ENCODE measurements around the gene SENP2.

The SENP2 gene

DNA sequence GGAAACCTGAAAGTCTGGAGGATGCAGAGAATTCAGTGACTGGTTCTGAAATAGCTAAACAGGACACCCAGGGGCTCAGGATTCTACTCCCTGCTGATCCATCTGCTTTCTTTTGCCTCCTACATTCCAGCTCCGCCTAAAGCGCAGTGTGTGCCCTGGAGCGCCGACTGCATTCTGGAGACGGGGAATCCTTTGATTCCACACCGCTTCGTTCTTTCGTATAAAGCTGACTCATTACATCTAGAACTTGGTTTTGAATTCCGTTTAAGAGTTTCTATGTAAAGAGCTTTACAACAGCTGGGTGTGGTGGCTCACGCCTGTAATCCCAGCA is 61.8 kb downstream of the SENP2 start:
- intact Hi-C loops (cut with DNase I; ENCODE audit: low total_unique reads): no loop called here
- Histone ChIP-seq H3K4me1 (peaks cover 0 to 8% (median 2%) of the 10 kb centered on the region in 4 donors), H3K27me3 (peaks cover 0 to 7% of the 10 kb centered on the region in 2 donors), H3K36me3 (peaks cover 0 to 11% (median 0%) of the 10 kb centered on the region in 3 donors), H3K9me3 (no peaks in the 10 kb centered on the region), H3K4me3 (no peak overlapping the region), H3K27ac (no peak overlapping the region)
- no peak for DNase-seq
- TF ChIP-seq, protein P1, sequence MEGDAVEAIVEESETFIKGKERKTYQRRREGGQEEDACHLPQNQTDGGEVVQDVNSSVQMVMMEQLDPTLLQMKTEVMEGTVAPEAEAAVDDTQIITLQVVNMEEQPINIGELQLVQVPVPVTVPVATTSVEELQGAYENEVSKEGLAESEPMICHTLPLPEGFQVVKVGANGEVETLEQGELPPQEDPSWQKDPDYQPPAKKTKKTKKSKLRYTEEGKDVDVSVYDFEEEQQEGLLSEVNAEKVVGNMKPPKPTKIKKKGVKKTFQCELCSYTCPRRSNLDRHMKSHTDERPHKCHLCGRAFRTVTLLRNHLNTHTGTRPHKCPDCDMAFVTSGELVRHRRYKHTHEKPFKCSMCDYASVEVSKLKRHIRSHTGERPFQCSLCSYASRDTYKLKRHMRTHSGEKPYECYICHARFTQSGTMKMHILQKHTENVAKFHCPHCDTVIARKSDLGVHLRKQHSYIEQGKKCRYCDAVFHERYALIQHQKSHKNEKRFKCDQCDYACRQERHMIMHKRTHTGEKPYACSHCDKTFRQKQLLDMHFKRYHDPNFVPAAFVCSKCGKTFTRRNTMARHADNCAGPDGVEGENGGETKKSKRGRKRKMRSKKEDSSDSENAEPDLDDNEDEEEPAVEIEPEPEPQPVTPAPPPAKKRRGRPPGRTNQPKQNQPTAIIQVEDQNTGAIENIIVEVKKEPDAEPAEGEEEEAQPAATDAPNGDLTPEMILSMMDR (IDR thresholded peaks at IDR 0.05): no peak

DNA sequence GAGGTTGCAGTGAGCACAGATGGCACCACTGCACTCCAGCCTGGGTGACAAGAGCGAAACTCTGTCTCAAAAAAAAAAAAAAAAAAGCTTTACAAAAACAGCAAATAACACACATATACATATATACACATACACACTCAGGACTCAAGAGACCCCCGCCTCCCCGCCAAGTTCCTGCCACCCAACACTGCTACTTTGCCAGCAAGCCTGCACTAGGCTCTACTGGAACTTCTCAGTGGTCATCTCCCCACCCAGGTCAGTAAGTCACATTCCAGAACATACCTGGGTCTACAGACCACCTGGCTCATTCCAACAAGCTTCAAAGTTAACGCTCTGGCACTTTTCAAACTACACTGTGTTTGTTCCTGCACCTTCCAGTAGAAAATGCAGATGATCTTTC is 62.3 kb downstream of the SENP2 start:
- peaks cover 0 to 8% (median 2%) of the 10 kb centered on the region in 4 donors for H3K4me1 ChIP-seq
- TF ChIP-seq, protein P1 (IDR thresholded peaks at IDR 0.05): no peak
- peaks cover 0 to 7% of the 10 kb centered on the region in 2 donors for H3K27me3 ChIP-seq
- no peaks in the 10 kb centered on the region for H3K9me3 ChIP-seq
- no peak overlapping the region for H3K4me3 ChIP-seq
- intact Hi-C loops (cut with DNase I; ENCODE audit: low total_unique reads): no loop called here
- H3K27ac ChIP-seq: no peak overlapping the region
- no peak for DNase-seq
- H3K36me3 ChIP-seq: peaks cover 0 to 11% (median 0%) of the 10 kb centered on the region in 3 donors

DNA sequence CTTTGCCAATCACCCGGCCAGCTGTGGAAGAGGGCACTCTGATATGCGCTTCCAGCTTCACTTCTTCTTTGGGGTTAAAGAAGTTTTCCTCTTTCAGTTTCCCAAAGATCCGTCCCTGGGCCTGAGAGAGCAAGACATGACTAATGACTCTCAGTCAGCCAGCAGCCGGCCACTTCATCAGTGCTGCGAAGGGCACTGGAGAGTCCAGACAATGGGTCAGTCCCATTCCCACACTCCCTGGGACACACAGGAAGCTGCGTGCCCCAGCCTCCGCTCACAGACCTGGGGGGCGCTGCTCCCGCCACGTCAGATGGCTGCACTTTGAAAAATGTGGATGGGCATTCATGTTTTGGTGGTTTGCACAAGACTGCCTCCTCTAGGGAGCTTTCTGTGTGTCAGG is 63.3 kb downstream of the SENP2 start:
- no peaks in the 10 kb centered on the region for H3K9me3 ChIP-seq
- intact Hi-C loops (cut with DNase I; ENCODE audit: low total_unique reads): no loop called here
- peaks cover 0 to 8% (median 2%) of the 10 kb centered on the region in 4 donors for H3K4me1 ChIP-seq
- H3K4me3 ChIP-seq: no peak overlapping the region
- peaks cover 0 to 11% (median 0%) of the 10 kb centered on the region in 3 donors for H3K36me3 ChIP-seq
- no peak for DNase-seq
- no peak overlapping the region for H3K27ac ChIP-seq
- peaks cover 0 to 7% of the 10 kb centered on the region in 2 donors for H3K27me3 ChIP-seq
- TF ChIP-seq, protein P1 (IDR thresholded peaks at IDR 0.05): no peak

DNA sequence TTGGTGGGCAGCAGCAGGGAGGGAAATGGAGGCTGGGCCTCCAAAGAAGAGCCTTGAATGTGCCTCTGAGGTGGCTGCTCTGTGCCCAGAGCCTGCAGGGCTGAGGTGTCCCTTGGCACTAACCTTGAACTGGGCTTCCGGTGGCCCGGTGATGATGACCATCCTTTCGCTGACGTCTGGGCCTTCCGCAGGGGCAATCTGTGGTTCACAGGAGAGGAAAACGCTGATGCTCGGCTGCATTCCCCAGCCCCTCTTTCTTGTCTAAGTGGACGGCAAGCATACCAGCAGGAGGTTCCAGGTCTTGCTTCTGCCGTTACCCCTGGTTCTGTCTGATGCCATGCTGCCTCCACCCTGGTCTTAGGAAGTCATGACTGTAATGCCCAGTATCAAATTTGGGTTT is 65.9 kb downstream of the SENP2 start:
- H3K27me3 ChIP-seq: no peaks in the 10 kb centered on the region
- no peak overlapping the region for H3K4me3 ChIP-seq
- DNase-seq: no peak
- TF ChIP-seq, protein P1 (IDR thresholded peaks at IDR 0.05): no peak
- H3K4me1 ChIP-seq: peaks cover 3 to 30% (median 14%) of the 10 kb centered on the region in 4 donors
- no peaks in the 10 kb centered on the region for H3K36me3 ChIP-seq
- intact Hi-C loops (cut with DNase I; ENCODE audit: low total_unique reads): no loop called here
- no peak overlapping the region for H3K27ac ChIP-seq
- H3K9me3 ChIP-seq: no peaks in the 10 kb centered on the region

DNA sequence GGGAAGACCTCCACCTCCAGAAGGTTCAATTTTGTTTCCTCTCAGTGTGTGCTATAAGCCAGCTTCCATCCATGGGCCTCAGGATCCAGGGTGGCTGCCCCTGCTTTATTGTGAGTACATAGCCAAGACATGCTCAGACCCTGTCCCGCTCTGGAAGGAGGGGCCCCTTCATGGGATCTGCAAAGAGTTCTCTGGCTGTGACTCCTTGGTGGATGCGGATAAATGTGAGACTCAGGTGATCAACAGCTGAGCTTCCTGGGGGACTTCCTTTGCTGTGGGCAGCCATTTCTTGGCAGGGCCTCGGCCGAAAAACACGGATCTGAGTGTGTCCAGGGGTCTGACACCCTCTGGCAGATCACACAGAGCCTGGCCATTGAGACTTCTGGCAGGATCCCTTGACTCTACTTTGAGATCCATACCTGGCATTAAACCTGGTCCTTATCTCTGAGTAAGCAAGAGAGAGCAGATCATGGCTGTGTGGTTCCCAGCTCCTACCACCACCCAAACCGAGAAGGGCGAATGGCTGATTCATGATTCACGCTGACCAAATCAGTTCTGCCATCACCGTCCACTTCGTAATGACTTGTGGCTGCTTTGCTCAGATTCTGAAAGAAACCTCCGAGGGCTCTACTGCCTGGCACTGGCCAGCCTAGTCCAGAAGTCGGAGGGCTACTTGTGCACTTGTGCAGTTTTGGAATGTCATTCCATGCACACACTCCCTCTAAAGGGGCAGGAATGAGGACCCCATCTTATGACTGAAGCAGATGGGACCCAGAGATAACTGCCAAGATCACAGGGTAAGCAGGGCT is 68.1 kb downstream of the SENP2 start:
- DNase-seq: no peak
- H3K4me1 ChIP-seq: peaks cover 6 to 52% (median 35%) of the 10 kb centered on the region in 4 donors

More for the DNA sequence above, 68.1 kb downstream of the SENP2 start:
- TF ChIP-seq, protein P1 (IDR thresholded peaks at IDR 0.05): no peak
- intact Hi-C loops (cut with DNase I; ENCODE audit: low total_unique reads): no loop called here
- Histone ChIP-seq H3K27me3 (no peaks in the 10 kb centered on the region), H3K27ac (peak overlapping the region; percentile 35 to 84), H3K36me3 (no peaks in the 10 kb centered on the region), H3K9me3 (no peaks in the 10 kb centered on the region), H3K4me3 (no peak overlapping the region)

Data from tibial artery (tissue), 4 donors.